KMS-11 (cell line): ENCODE data around the gene YY1.

Source experiments
- H2AFZ ChIP-seq: fragments of 200-600 bp; sonication (generic); 2 replicates; pipeline ENCODE4 v1.6.1; 2016; ENCODE audit warnings: antibody characterized with exemption, mixed run types, low read depth
- H3K27ac ChIP-seq: fragments of 200-600 bp; sonication (generic); 2 replicates; pipeline ENCODE4 v1.6.1; 2016; ENCODE audit warnings: mild to moderate bottlenecking, mixed run types
- H3K27me3 ChIP-seq: fragments of 200-600 bp; sonication (generic); 2 replicates; pipeline ENCODE4 v1.6.1; 2017; ENCODE audit warnings: mild to moderate bottlenecking, low read depth, mixed run types, moderate library complexity; ENCODE audit not compliant: insufficient read depth
- H3K36me3 ChIP-seq: fragments of 200-600 bp; sonication (generic); 2 replicates; pipeline ENCODE4 v1.6.1; 2017; ENCODE audit warnings: mild to moderate bottlenecking, mixed run types; ENCODE audit not compliant: insufficient read depth
- H3K4me1 ChIP-seq: fragments of 200-600 bp; sonication (generic); 2 replicates; pipeline ENCODE4 v1.6.1; 2016; ENCODE audit warnings: mild to moderate bottlenecking, low read depth, mixed run types; ENCODE audit not compliant: poor library complexity, severe bottlenecking
- H3K4me2 ChIP-seq: fragments of 200-600 bp; sonication (generic); 2 replicates; pipeline ENCODE4 v1.7.0; 2016; ENCODE audit warnings: mild to moderate bottlenecking, mixed run types
- H3K4me3 ChIP-seq: fragments of 200-600 bp; sonication (generic); IDR thresholded peaks from 2 replicates; pipeline ENCODE4 v1.6.1; 2017; ENCODE audit warnings: low read depth, low read length, mixed read lengths; ENCODE audit not compliant: insufficient read depth
- H3K79me2 ChIP-seq: fragments of 200-600 bp; sonication (generic); 2 replicates; pipeline ENCODE4 v1.6.1; 2016; ENCODE audit warnings: low read depth, mixed run types; ENCODE audit not compliant: insufficient read depth
- H3K9ac ChIP-seq: fragments of 200-600 bp; sonication (generic); 2 replicates; pipeline ENCODE4 v1.6.1; 2016; ENCODE audit warnings: mild to moderate bottlenecking, mixed run types
- H4K20me1 ChIP-seq: fragments of 200-600 bp; sonication (generic); 2 replicates; pipeline ENCODE4 v1.6.1; 2016; ENCODE audit warnings: mild to moderate bottlenecking, mixed run types; ENCODE audit not compliant: insufficient read depth
- CTCF ChIP-seq: fragments of 200-600 bp; sonication (generic); conservative IDR thresholded peaks from 2 replicates; pipeline ENCODE4 v1.6.1; 2017; ENCODE audit warnings: low read depth, mild to moderate bottlenecking, antibody characterized with exemption, low read length, moderate library complexity, mixed read lengths

The YY1 gene

GRCh38 chr14:100213956-100214769 lies 24.8 kb upstream of the YY1 start:
- Histone ChIP-seq H3K4me2 (peak overlapping the region; percentile 92), H3K4me3 (no peak overlapping the region), H3K27me3 (no peaks in the 10 kb centered on the region), H4K20me1 (no peaks in the 10 kb centered on the region), H3K4me1 (peaks cover 14% of the 10 kb centered on the region), H3K36me3 (no peaks in the 10 kb centered on the region), H3K27ac (peak overlapping the region; percentile 88), H2AFZ (peak overlapping the region; percentile 84), H3K9ac (peak overlapping the region; percentile 98), H3K79me2 (no peaks in the 10 kb centered on the region)
- no peak for TF ChIP-seq CTCF

GRCh38 chr14:100214770-100215083 lies 24.2 kb upstream of the YY1 start:
- Histone ChIP-seq H4K20me1 (no peaks in the 10 kb centered on the region), H2AFZ (peak overlapping the region; percentile 84), H3K79me2 (no peaks in the 10 kb centered on the region), H3K4me1 (peaks cover 14% of the 10 kb centered on the region), H3K4me3 (no peak overlapping the region), H3K27me3 (no peaks in the 10 kb centered on the region), H3K36me3 (no peaks in the 10 kb centered on the region), H3K9ac (peak overlapping the region; percentile 98; the same call in 1 of the 2 replicates), H3K4me2 (peak overlapping the region; percentile 69), H3K27ac (no peak overlapping the region)
- TF ChIP-seq CTCF = no peak

- Histone ChIP-seq H3K4me2 (no peak overlapping the region), H3K79me2 (no peaks in the 10 kb centered on the region), H3K9ac (no peak overlapping the region), H3K36me3 (no peaks in the 10 kb centered on the region), H4K20me1 (no peaks in the 10 kb centered on the region), H3K4me3 (no peak overlapping the region), H3K4me1 (peaks cover 14% of the 10 kb centered on the region), H2AFZ (no peak overlapping the region; the same call in 1 of the 2 replicates), H3K27ac (no peak overlapping the region), H3K27me3 (no peaks in the 10 kb centered on the region)
- TF ChIP-seq CTCF = no peak
Observed at GRCh38 chr14:100215330-100215885, 23.5 kb upstream of the YY1 start.

- no peaks in the 10 kb centered on the region for H3K36me3 ChIP-seq
- no peak overlapping the region for H2AFZ ChIP-seq
- H3K4me3 ChIP-seq = no peak overlapping the region
- no peaks in the 10 kb centered on the region for H3K79me2 ChIP-seq
- no peak overlapping the region for H3K27ac ChIP-seq
- TF ChIP-seq CTCF = no peak
- H3K27me3 ChIP-seq = no peaks in the 10 kb centered on the region
- H4K20me1 ChIP-seq = no peaks in the 10 kb centered on the region
- H3K4me1 ChIP-seq = peaks cover 23% of the 10 kb centered on the region
- no peak overlapping the region for H3K4me2 ChIP-seq
- H3K9ac ChIP-seq = no peak overlapping the region
Observed at GRCh38 chr14:100219126-100219785, 19.7 kb upstream of the YY1 start.
